B cell (primary cell): ENCODE results near the gene RREB1.

Experiments used
- EZH2 ChIP-seq: IDR thresholded peaks from 2 replicates; pipeline ENCODE4 v1.6.1; 2012; ENCODE audit warnings: borderline replicate concordance, low read depth, mild to moderate bottlenecking, moderate library complexity, low read length; ENCODE audit not compliant: insufficient read depth, poor library complexity, severe bottlenecking
- TF ChIP-seq, protein P1 (sequence below): fragments of 200-600 bp; IDR thresholded peaks from one replicate; pipeline ENCODE4 v1.8.0; 2022; ENCODE audit warnings: antibody characterized with exemption, mild to moderate bottlenecking

DNA sequence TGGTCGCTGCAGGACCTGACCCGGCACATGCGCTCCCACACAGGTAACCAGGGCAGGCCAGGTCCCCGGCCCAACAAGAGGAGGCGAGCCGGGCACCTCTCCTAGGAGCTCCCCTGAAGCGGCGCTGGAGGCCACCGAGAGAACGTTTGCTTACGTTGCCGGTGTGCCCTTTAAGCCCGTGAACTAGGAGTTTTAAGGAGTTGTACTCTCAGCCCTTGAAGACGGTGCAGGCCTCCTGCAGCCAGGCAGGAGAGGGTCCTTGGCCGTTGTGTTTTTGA is 139.4 kb downstream of the RREB1 start:
- TF ChIP-seq EZH2: no peak
- TF ChIP-seq, protein P1, sequence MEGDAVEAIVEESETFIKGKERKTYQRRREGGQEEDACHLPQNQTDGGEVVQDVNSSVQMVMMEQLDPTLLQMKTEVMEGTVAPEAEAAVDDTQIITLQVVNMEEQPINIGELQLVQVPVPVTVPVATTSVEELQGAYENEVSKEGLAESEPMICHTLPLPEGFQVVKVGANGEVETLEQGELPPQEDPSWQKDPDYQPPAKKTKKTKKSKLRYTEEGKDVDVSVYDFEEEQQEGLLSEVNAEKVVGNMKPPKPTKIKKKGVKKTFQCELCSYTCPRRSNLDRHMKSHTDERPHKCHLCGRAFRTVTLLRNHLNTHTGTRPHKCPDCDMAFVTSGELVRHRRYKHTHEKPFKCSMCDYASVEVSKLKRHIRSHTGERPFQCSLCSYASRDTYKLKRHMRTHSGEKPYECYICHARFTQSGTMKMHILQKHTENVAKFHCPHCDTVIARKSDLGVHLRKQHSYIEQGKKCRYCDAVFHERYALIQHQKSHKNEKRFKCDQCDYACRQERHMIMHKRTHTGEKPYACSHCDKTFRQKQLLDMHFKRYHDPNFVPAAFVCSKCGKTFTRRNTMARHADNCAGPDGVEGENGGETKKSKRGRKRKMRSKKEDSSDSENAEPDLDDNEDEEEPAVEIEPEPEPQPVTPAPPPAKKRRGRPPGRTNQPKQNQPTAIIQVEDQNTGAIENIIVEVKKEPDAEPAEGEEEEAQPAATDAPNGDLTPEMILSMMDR: no peak
